ENCODE measurements around the gene WDR4. TPM values are rescaled to one million over a fixed set of nuclear protein-coding genes. Genes with fewer than 3 reads are reported as not detected.

WDR4 gene
- total RNA-seq, 3 donors from 2014 or later, result 6.2 to 16.4 (median 12.7) TPM

GRCh38 chr21:42847726-42848125, 31.6 kb downstream of the WDR4 start:
- H3K9me3 ChIP-seq, result no peaks in the 10 kb centered on the region
- H3K4me1 ChIP-seq, result no peaks in the 10 kb centered on the region
- no peaks in the 10 kb centered on the region for H3K36me3 ChIP-seq
- no peak for DNase-seq (ENCODE audit: low spot score in 2 of 2)
- intact Hi-C loops (cut with DNase I; ENCODE audit: low total_unique reads), result no loop called here
- TF ChIP-seq CTCF (IDR thresholded peaks at IDR 0.05), result no peak
- no peak for TF ChIP-seq POLR2AphosphoS5 (IDR thresholded peaks at IDR 0.05)
- TF ChIP-seq POLR2A (IDR thresholded peaks at IDR 0.05), result no peak
- H3K4me3 ChIP-seq, result no peak overlapping the region
- H3K27me3 ChIP-seq, result no peaks in the 10 kb centered on the region
- H3K27ac ChIP-seq, result no peak overlapping the region

GRCh38 chr21:42847051-42847707, 32.2 kb downstream of the WDR4 start:
- no peaks in the 10 kb centered on the region for H3K9me3 ChIP-seq
- no peak overlapping the region for H3K27ac ChIP-seq
- intact Hi-C loops (cut with DNase I; ENCODE audit: low total_unique reads), result no loop called here
- no peak for TF ChIP-seq POLR2A (IDR thresholded peaks at IDR 0.05)
- TF ChIP-seq CTCF (IDR thresholded peaks at IDR 0.05), result no peak
- TF ChIP-seq POLR2AphosphoS5 (IDR thresholded peaks at IDR 0.05), result no peak
- H3K36me3 ChIP-seq, result no peaks in the 10 kb centered on the region
- no peak for DNase-seq (ENCODE audit: low spot score in 2 of 2)
- H3K27me3 ChIP-seq, result no peaks in the 10 kb centered on the region
- H3K4me3 ChIP-seq, result no peak overlapping the region
- H3K4me1 ChIP-seq, result no peaks in the 10 kb centered on the region

GRCh38 chr21:42846221-42846620, 33.1 kb downstream of the WDR4 start:
- peak in 1 of 2 donors; percentile 44 for DNase-seq (ENCODE audit: low spot score in 2 of 2)
- no peaks in the 10 kb centered on the region for H3K9me3 ChIP-seq
- no peak overlapping the region for H3K4me3 ChIP-seq
- no peak overlapping the region for H3K27ac ChIP-seq
- intact Hi-C loops (cut with DNase I; ENCODE audit: low total_unique reads), result no loop called here
- H3K36me3 ChIP-seq, result no peaks in the 10 kb centered on the region
- H3K27me3 ChIP-seq, result no peaks in the 10 kb centered on the region
- no peaks in the 10 kb centered on the region for H3K4me1 ChIP-seq
- TF ChIP-seq POLR2A (IDR thresholded peaks at IDR 0.05) (no peak), POLR2AphosphoS5 (IDR thresholded peaks at IDR 0.05) (no peak), CTCF (IDR thresholded peaks at IDR 0.05) (no peak)

GRCh38 chr21:42845296-42845965, 33.9 kb downstream of the WDR4 start:
- no peak for DNase-seq (ENCODE audit: low spot score in 2 of 2)
- H3K36me3 ChIP-seq, result no peaks in the 10 kb centered on the region
- no peak for TF ChIP-seq CTCF (IDR thresholded peaks at IDR 0.05)
- TF ChIP-seq POLR2A (IDR thresholded peaks at IDR 0.05), result no peak
- no peaks in the 10 kb centered on the region for H3K9me3 ChIP-seq
- no peak overlapping the region for H3K4me3 ChIP-seq
- H3K27ac ChIP-seq, result peak overlapping the region; percentile 32 to 60
- intact Hi-C loops (cut with DNase I; ENCODE audit: low total_unique reads), result no loop called here
- H3K27me3 ChIP-seq, result no peaks in the 10 kb centered on the region
- no peaks in the 10 kb centered on the region for H3K4me1 ChIP-seq

GRCh38 chr21:42844411-42845113, 34.8 kb downstream of the WDR4 start:
- H3K4me3 ChIP-seq, result no peak overlapping the region
- no peak for TF ChIP-seq POLR2A (IDR thresholded peaks at IDR 0.05)
- TF ChIP-seq POLR2AphosphoS5 (IDR thresholded peaks at IDR 0.05), result no peak
- no peak for TF ChIP-seq CTCF (IDR thresholded peaks at IDR 0.05)
- no peaks in the 10 kb centered on the region for H3K36me3 ChIP-seq
- peak overlapping the region; percentile 32 to 60 for H3K27ac ChIP-seq
- intact Hi-C loops (cut with DNase I; ENCODE audit: low total_unique reads), result no loop called here
- H3K4me1 ChIP-seq, result no peaks in the 10 kb centered on the region
- no peaks in the 10 kb centered on the region for H3K9me3 ChIP-seq
- peak in 1 of 2 donors; percentile 62 for DNase-seq (ENCODE audit: low spot score in 2 of 2)
- H3K27me3 ChIP-seq, result no peaks in the 10 kb centered on the region
